Lower leg skin (tissue), 3 donors: ENCODE results near the gene GAK.

Source experiments
- CTCF ChIP-seq, 3 donors: fragments of 450-650 bp; IDR thresholded peaks; one replicate each; pipeline ENCODE4 v1.5.1; 2016; ENCODE audit warnings: antibody characterized with exemption in 3 of 3, mild to moderate bottlenecking in 3 of 3, moderate library complexity in 2 of 3
- POLR2A ChIP-seq, 2 donors: fragments of 450-650 bp; IDR thresholded peaks; one replicate each; pipeline ENCODE4 v1.6.1; 2016 to 2017; ENCODE audit warnings: antibody characterized with exemption in 2 of 2, mild to moderate bottlenecking in 1 of 2, moderate library complexity in 1 of 2

DNA sequence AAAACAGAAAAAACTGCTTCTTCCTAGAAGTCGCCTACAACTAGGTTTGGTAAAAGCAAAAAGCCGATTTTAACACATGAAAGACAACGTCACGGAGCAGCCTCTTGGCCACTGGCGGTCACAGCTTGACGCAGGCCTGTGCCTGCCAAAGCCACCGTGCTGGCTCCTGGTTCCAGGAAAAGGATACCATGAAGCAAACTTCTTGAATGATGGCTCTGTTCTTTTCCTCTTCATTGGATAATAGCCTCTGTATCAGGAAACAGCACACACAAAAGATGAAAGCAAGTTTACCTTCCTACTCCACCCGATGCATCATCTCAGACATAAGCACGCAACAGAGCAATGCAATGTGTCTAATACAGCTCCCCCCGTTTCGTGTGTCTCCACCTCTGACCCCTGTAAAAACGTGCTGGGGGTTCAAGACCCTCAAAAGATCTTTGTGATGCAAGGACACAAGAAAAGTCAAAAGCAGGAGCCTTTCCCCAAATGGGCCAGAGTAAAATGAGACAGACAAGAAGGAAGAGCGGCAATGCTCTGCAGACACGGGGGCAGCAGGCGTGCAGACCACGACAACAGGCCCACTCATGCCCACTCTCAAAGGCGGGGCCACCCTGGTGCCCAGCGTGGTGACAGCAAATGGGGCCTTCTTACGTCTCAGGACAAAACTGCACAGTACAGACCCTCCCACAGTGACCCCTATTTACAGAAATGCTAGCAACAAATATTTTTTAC is 19.4 kb downstream of the GAK start:
- TF ChIP-seq POLR2A (IDR thresholded peaks at IDR 0.05) (no peak), CTCF (IDR thresholded peaks at IDR 0.05) (no peak)
